Measurements from ENCODE around the gene PLEKHA4. TPM values are rescaled to one million over a fixed set of nuclear protein-coding genes. Genes with fewer than 3 reads are reported as not detected.

The PLEKHA4 gene
- total RNA-seq, 1 donor from 2014 or later = 237 TPM

DNA sequence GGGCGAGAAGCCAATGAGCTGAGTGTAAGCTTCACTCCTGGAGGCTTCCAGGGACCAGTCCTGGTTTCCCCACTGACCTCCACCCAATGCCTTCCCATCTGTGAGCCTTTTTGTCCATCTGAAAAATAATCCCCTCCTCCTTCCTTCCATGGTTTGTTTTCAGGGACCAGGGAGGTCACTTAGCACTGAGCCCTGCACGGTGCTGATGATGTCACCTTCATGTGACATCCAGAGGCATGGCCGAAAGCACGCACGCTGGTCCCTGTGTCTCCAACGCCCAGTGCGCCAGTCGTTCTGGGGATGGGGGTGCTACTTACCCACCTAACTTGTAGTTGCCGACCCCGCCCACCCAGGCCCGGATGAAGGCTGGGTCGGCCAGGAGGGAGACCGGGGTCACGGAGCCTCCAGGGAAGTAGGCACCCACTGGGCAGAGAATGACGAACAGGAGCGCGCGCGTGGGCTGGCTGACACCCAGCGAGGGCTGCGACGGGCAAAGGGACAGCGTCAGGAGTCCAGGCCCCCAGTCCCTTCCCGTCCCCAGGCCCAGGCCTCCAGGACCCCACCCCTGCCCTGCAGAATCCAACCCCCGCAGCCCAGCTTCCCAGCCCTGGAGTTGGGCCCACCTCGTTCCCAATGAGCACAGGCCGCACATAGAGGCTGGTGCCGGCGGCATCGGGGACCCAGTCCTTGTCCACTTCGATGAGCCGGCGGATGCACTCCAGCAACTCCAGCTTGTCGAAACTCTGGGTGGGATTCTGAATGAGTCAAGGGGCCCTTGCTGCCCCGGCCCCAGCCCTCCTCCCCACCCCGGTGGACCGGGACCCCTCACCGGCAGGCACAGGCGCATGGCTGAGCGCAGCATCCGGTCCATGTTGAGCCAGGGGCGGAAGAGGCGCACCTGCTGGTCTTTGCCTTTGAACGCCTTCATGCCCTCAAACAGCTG is 68.8 kb downstream of the PLEKHA4 start:
- Histone ChIP-seq H3K36me3 (peaks cover 16 to 17% of the 10 kb centered on the region in 2 donors), H3K27me3 (no peaks in the 10 kb centered on the region), H3K9me3 (no peaks in the 10 kb centered on the region), H3K4me3 (no peak overlapping the region), H3K27ac (peak overlapping the region in 1 of 2 donors; percentile 30), H3K4me1 (peaks cover 3 to 6% of the 10 kb centered on the region in 2 donors)
- TF ChIP-seq, protein P1, sequence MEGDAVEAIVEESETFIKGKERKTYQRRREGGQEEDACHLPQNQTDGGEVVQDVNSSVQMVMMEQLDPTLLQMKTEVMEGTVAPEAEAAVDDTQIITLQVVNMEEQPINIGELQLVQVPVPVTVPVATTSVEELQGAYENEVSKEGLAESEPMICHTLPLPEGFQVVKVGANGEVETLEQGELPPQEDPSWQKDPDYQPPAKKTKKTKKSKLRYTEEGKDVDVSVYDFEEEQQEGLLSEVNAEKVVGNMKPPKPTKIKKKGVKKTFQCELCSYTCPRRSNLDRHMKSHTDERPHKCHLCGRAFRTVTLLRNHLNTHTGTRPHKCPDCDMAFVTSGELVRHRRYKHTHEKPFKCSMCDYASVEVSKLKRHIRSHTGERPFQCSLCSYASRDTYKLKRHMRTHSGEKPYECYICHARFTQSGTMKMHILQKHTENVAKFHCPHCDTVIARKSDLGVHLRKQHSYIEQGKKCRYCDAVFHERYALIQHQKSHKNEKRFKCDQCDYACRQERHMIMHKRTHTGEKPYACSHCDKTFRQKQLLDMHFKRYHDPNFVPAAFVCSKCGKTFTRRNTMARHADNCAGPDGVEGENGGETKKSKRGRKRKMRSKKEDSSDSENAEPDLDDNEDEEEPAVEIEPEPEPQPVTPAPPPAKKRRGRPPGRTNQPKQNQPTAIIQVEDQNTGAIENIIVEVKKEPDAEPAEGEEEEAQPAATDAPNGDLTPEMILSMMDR (IDR thresholded peaks at IDR 0.05) = no peak
- DNase-seq (ENCODE audit: low spot score in 2 of 2) = no peak
- intact Hi-C loops (cut with DNase I) = no loop called here

DNA sequence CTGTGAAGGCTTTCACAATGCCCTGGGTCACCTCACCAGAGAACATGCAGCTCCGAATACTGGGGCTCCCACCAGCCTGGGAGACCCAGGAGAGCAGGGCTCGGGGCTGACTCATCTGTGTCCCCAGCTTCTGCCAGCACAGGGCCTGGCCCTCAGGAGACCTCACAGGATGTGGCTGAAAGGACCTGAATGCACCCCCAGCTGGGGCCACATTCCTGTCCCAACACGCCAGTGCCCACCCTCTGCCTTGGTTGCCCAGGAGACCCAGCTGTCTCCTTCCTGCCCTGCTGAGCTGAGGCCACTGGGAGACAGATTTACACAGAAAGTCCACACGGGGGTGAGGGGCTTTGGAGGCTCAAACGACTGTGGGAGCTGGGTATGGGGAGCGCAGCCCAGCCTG is 69.5 kb downstream of the PLEKHA4 start:
- Histone ChIP-seq H3K4me3 (no peak overlapping the region), H3K9me3 (no peaks in the 10 kb centered on the region), H3K36me3 (peaks cover 16 to 17% of the 10 kb centered on the region in 2 donors), H3K27ac (peak overlapping the region in 1 of 2 donors; percentile 30), H3K4me1 (peaks cover 4 to 8% of the 10 kb centered on the region in 2 donors), H3K27me3 (no peaks in the 10 kb centered on the region)
- DNase-seq (ENCODE audit: low spot score in 2 of 2) = no peak
- intact Hi-C loops (cut with DNase I) = no loop called here
- TF ChIP-seq, protein P1 (IDR thresholded peaks at IDR 0.05) = no peak

DNA sequence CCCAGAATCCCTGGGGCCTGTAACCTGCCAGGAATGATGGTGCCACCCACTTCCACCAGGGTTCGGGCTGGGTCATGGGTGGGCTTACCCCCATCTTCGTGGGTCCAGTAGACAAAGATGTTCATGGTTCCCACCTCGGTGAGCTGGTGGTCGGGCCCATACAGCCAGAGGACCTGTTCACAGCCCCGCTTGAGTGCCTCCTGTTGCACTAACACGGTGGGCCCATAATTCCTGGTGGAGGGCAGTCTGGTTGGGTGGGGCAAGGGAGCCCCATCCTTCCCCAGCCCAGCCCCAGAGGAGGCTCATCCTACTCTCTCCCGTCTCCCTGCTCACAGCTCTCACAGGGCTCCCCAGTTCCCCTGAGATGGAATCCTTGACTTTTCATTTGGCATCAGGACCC is 71.3 kb downstream of the PLEKHA4 start:
- no peak overlapping the region for H3K4me3 ChIP-seq
- TF ChIP-seq, protein P1 (IDR thresholded peaks at IDR 0.05) = no peak
- intact Hi-C loops (cut with DNase I) = no loop called here
- no peaks in the 10 kb centered on the region for H3K27me3 ChIP-seq
- H3K36me3 ChIP-seq = peaks cover 16 to 17% of the 10 kb centered on the region in 2 donors
- DNase-seq (ENCODE audit: low spot score in 2 of 2) = no peak
- no peaks in the 10 kb centered on the region for H3K9me3 ChIP-seq
- peak overlapping the region in 1 of 2 donors; percentile 4 for H3K27ac ChIP-seq
- H3K4me1 ChIP-seq = peaks cover 4 to 8% of the 10 kb centered on the region in 2 donors

DNA sequence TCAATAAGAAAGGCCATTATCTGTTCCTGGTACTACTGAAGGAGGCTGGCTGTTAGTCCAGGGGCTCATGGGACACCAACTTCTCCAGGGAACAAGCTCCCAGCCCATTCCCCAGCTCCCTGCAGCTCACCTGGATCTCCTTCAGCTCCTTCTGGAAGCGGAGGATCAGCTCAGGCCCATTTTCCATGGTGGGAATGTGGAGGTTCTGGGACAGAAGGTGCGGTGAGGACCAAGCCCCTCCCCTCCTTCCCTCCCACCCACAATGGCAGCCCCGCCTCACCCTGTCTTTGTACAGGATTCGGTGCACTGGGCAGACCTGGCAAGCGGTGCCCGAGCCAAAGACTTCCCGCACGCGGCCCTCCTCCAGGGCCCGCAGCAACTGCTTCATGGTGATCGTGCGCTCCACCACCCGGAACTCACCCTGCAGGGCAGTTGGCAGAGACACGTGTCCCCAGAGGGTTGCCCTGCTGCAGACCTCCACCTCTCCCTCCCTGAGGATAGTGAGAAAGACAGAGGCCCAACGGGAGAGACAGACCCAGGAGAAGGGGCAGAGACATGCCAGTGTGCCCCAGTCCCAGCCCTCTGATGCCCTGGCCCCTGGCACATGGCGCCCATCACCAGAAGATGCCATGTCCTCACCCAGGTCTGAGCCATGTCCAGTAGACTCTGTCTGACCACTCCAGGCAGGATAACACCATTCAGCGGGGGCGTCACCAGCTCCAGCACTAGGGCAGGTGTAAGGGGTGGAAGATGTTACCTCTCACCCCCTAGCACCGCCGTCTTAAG is 71.9 kb downstream of the PLEKHA4 start:
- no peaks in the 10 kb centered on the region for H3K9me3 ChIP-seq
- peaks cover 4 to 8% of the 10 kb centered on the region in 2 donors for H3K4me1 ChIP-seq
- intact Hi-C loops (cut with DNase I) = no loop called here
- H3K27me3 ChIP-seq = no peaks in the 10 kb centered on the region
- no peak for DNase-seq (ENCODE audit: low spot score in 2 of 2)
- TF ChIP-seq, protein P1 (IDR thresholded peaks at IDR 0.05) = no peak
- peak overlapping the region; percentile 80 to 92 for H3K27ac ChIP-seq
- no peak overlapping the region for H3K4me3 ChIP-seq
- peaks cover 16 to 17% of the 10 kb centered on the region in 2 donors for H3K36me3 ChIP-seq

DNA sequence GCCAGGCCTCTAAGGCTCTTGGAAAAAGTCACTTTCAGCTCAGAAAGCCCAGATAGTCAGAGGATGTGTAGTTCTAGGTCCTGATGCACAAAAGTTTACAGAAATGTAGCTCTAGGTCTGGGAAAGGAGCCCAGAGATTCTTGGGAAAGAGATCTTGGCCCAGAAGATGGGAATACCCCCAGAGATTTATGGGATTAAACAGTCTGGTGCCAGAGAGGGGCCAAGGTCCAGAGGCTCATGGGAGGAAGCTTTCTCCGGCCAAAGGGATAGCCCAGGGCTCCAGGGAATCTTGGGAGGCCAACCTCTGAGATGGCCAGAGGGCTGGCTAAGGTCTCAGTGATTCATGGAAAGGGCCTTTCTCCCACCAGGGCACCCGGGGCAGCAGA is 72.7 kb downstream of the PLEKHA4 start:
- H3K27ac ChIP-seq = peak overlapping the region; percentile 80 to 92
- TF ChIP-seq, protein P1 (IDR thresholded peaks at IDR 0.05) = no peak
- peak in 1 of 2 donors; percentile 82 for DNase-seq (ENCODE audit: low spot score in 2 of 2)
- no peak overlapping the region for H3K4me3 ChIP-seq
- H3K9me3 ChIP-seq = no peaks in the 10 kb centered on the region
- peaks cover 16 to 17% of the 10 kb centered on the region in 2 donors for H3K36me3 ChIP-seq
- intact Hi-C loops (cut with DNase I) = loop anchor here (1.0 to 2.0 kb wide), 4 partner anchors 16 to 173 kb away; partner anchors contain the start of genes BCAT2 and PPP1R15A
- no peaks in the 10 kb centered on the region for H3K27me3 ChIP-seq
- peaks cover 4 to 8% of the 10 kb centered on the region in 2 donors for H3K4me1 ChIP-seq

Measured in ascending aorta (tissue), 2 donors.